Tibial nerve (tissue), 4 donors: ENCODE results near the gene EMC8.

Experiments used
- CTCF ChIP-seq, 5 experiments: fragments of 200-600 bp in 3 of 5; fragments of 450-650 bp in 2 of 5; sonication (generic) in 3 of 5; IDR thresholded peaks; one replicate each; pipeline ENCODE4 v1.5.1; 2016 to 2019; ENCODE audit warnings: antibody characterized with exemption in 5 of 5, mild to moderate bottlenecking in 3 of 5, moderate library complexity in 2 of 5
- EP300 ChIP-seq, 2 donors: sonication (generic); formaldehyde crosslinking; IDR thresholded peaks; one replicate each; pipeline ENCODE4 v1.6.1; 2017; ENCODE audit warnings: antibody characterized with exemption in 2 of 2, mild to moderate bottlenecking in 1 of 2
- POLR2A ChIP-seq, 2 donors: fragments of 450-650 bp; IDR thresholded peaks; one replicate each; pipeline ENCODE4 v1.6.1; 2017; ENCODE audit warnings: antibody characterized with exemption in 2 of 2, mild to moderate bottlenecking in 2 of 2, moderate library complexity in 2 of 2

- TF ChIP-seq CTCF (IDR thresholded peaks at IDR 0.05) (no peak), POLR2A (IDR thresholded peaks at IDR 0.05) (no peak), EP300 (IDR thresholded peaks at IDR 0.05) (no peak)
Measured at GRCh38 chr16:85796152-85796551, 3.2 kb downstream of the EMC8 start.
